Endothelial cell of umbilical vein (primary cell): Measurements from ENCODE around the gene P2RX1. TPM values are rescaled to one million over a fixed set of nuclear protein-coding genes. Genes with fewer than 3 reads are reported as not detected.

Experiments used
- BruUV-seq: library from RNA; stranded (reverse); fragments of 400-500 nt; replicated peaks from 2 replicates; lab custom pipeline; 2021; lab: Mats Ljungman, UMichigan
- CTCF ChIA-PET: fragments of 300-600, 350-600 bp; sonication (Branson Sonifier 250); formaldehyde crosslinking; loops from one replicate; lab custom pipeline; 2021; ENCODE audit warnings: antibody characterized with exemption, inconsistent platforms; lab: Charles Lee
- POLR2A ChIA-PET: fragments of 300-600, 350-600 bp; sonication (Branson Sonifier 250); formaldehyde crosslinking; loops from one replicate; lab custom pipeline; 2021; ENCODE audit warnings: antibody characterized with exemption, inconsistent platforms; lab: Charles Lee
- DNase-seq: peaks from one replicate; pipeline ENCODE4 v3.0.0-alpha.2; 2011; ENCODE audit warnings: low read depth, low spot score
- FAIRE-seq: peaks from 2 replicates; lab custom pipeline; 2011; peaks lifted over from hg19 to GRCh38; lab: Jason Lieb, UNC
- H2AFZ ChIP-seq: 2 replicates; pipeline ENCODE4 v1.6.0; 2012; ENCODE audit warnings: low read depth, low read length, control low read depth, inconsistent platforms
- H3K27ac ChIP-seq: 2 replicates; pipeline ENCODE4 v1.5.1; 2011; ENCODE audit warnings: low read depth, mild to moderate bottlenecking, control low read depth, low read length, moderate library complexity; ENCODE audit not compliant: insufficient read depth
- H3K27me3 ChIP-seq, 2 experiments: 2 replicates each; pipeline versions ENCODE4 v1.6.0 to v1.6.1; 2011; ENCODE audit warnings: low read length in 2 of 2, mixed read lengths in 1 of 2; ENCODE audit not compliant: control insufficient read depth in 2 of 2, insufficient read depth in 2 of 2
- H3K36me3 ChIP-seq, 2 experiments: 2 replicates in 1 of 2; 3 replicates in 1 of 2; pipeline ENCODE4 v1.5.1; 2011; ENCODE audit warnings: low read length in 2 of 2, mild to moderate bottlenecking in 1 of 2, moderate library complexity in 1 of 2; ENCODE audit not compliant: control insufficient read depth in 2 of 2, insufficient read depth in 2 of 2; ENCODE audit errors: extremely low read depth in 1 of 2
- H3K4me1 ChIP-seq: 3 replicates; pipeline ENCODE4 v1.5.1; 2011; ENCODE audit warnings: mild to moderate bottlenecking, low read length; ENCODE audit not compliant: control insufficient read depth, insufficient read depth; ENCODE audit errors: extremely low read depth
- H3K4me2 ChIP-seq: 2 replicates; pipeline ENCODE4 v1.6.1; 2011; ENCODE audit warnings: low read length, control low read depth, mixed read lengths; ENCODE audit not compliant: insufficient read depth
- H3K4me3 ChIP-seq, 3 experiments: fragments of 200-600 bp in 1 of 3; sonication (generic), shearing (Covaris generic) in 1 of 3; replicated peaks in 1 of 3; 2 replicates each; pipeline ENCODE4 v1.5.1; 2011 to 2016; ENCODE audit warnings: control low read depth in 3 of 3, low read length in 3 of 3, mild to moderate bottlenecking in 2 of 3, inconsistent platforms in 1 of 3, low read depth in 1 of 3, moderate library complexity in 1 of 3; ENCODE audit not compliant: insufficient read depth in 1 of 3
- H3K79me2 ChIP-seq: 2 replicates; pipeline ENCODE4 v1.6.0; 2012; ENCODE audit warnings: low read length, inconsistent platforms; ENCODE audit not compliant: control insufficient read depth, insufficient read depth
- H3K9ac ChIP-seq: replicated peaks from 2 replicates; pipeline ENCODE3; 2011; ENCODE audit warnings: low read length, control low read depth; ENCODE audit not compliant: insufficient read depth; ENCODE audit errors: extremely low read depth
- H3K9me1 ChIP-seq: replicated peaks from 3 replicates; pipeline ENCODE4 v1.6.0; 2011; ENCODE audit warnings: mild to moderate bottlenecking, low read length; ENCODE audit not compliant: control insufficient read depth, insufficient read depth; ENCODE audit errors: extremely low read depth
- H3K9me3 ChIP-seq: replicated peaks from 2 replicates; pipeline ENCODE4 v1.5.1; 2012; ENCODE audit warnings: low read length, inconsistent platforms; ENCODE audit not compliant: control insufficient read depth, insufficient read depth
- H4K20me1 ChIP-seq: replicated peaks from 2 replicates; pipeline ENCODE3; 2011; ENCODE audit warnings: mild to moderate bottlenecking, low read length; ENCODE audit not compliant: control insufficient read depth, insufficient read depth; ENCODE audit errors: extremely low read depth
- CTCF ChIP-seq, 2 donors: IDR thresholded peaks; 1 replicate in 1 of 2; 2 replicates in 1 of 2; pipeline ENCODE4 v1.5.1; 2011; ENCODE audit warnings: low read length in 2 of 2, mild to moderate bottlenecking in 2 of 2, moderate library complexity in 2 of 2, control low read depth in 1 of 2, inconsistent platforms in 1 of 2, low read depth in 1 of 2; ENCODE audit not compliant: insufficient read depth in 1 of 2; ENCODE audit errors: extremely low read depth in 1 of 2
- EZH2 ChIP-seq: IDR thresholded peaks from 2 replicates; pipeline ENCODE4 v1.6.1; 2012; ENCODE audit warnings: borderline replicate concordance, low read depth, mild to moderate bottlenecking, moderate library complexity, low read length, inconsistent platforms; ENCODE audit not compliant: severe bottlenecking
- FOS ChIP-seq: IDR thresholded peaks from 2 replicates; pipeline ENCODE4 v1.6.1; 2011; ENCODE audit warnings: mild to moderate bottlenecking, low read length, moderate library complexity, borderline replicate concordance; ENCODE audit not compliant: insufficient read depth
- GATA2 ChIP-seq: IDR thresholded peaks from 2 replicates; pipeline ENCODE4 v1.7.0; 2011; ENCODE audit warnings: low read depth, mild to moderate bottlenecking, moderate library complexity, mixed read lengths, low read length; ENCODE audit not compliant: insufficient read length, insufficient read depth
- JUN ChIP-seq: IDR thresholded peaks from 2 replicates; pipeline ENCODE4 v1.6.1; 2011; ENCODE audit warnings: borderline replicate concordance, low read depth; ENCODE audit not compliant: insufficient read length, insufficient read depth
- MAX ChIP-seq: IDR thresholded peaks from 2 replicates; pipeline ENCODE4 v1.6.1; 2011; ENCODE audit not compliant: insufficient read depth, insufficient read length
- MYC ChIP-seq: IDR thresholded peaks from one replicate; pipeline ENCODE4 v1.6.1; 2011; ENCODE audit warnings: mild to moderate bottlenecking, low read depth, low read length
- POLR2AphosphoS5 ChIP-seq: IDR thresholded peaks from 2 replicates; pipeline ENCODE4 v1.6.1; 2012; ENCODE audit warnings: low read depth, mild to moderate bottlenecking, control low read depth, low read length, moderate library complexity; ENCODE audit not compliant: insufficient read depth
- dilution Hi-C: fragments of 300-500 bp; cut with MboI; formaldehyde crosslinking; loops from one replicate; pipeline ENCODE4 v1.15.0; 2019; ENCODE audit warnings: low sequenced_read_pairs; ENCODE audit not compliant: extremely low pct_ligation_motif_present
- intact Hi-C: fragments of 100-400 bp; cut with micrococcal nuclease; formaldehyde crosslinking; loops from one replicate; pipeline ENCODE4 v1.10.0; 2022
- polyA plus RNA-seq, 4 experiments: library from polyadenylated mRNA; depleted of rRNA in 3 of 4; stranded (reverse) in 3 of 4; unstranded in 1 of 4; fragments of >200 nt; gene quantifications; 2 replicates each; pipeline versions ENCODE4 v1.2.1 to v1.2.3, GENCODE V29; 2011 to 2012; ENCODE audit warnings: missing spikeins in 1 of 4
- total RNA-seq: library from RNA; stranded (reverse); gene quantifications from 2 replicates; pipeline ENCODE4 v1.2.3, GENCODE V29; 2021

P2RX1 gene
- total and polyA plus RNA-seq, 2 donors (not counting 3 experiments of a cell fraction or from before 2014, with no cell fraction given) = not detected

GRCh38 chr17:3903051-3903825 lies 13.0 kb downstream of the P2RX1 start:
- CTCF ChIA-PET = interaction anchor here (0.7 to 5.0 kb wide), 2 partner anchors 10 to 166 kb away, joined by 3 to 39 read pairs; no protein-coding TSS in a partner anchor
- TF ChIP-seq MYC (no peak), GATA2 (no peak), POLR2AphosphoS5 (no peak), FOS (no peak), MAX (no peak), CTCF (IDR thresholded peaks at IDR 0.05; ENCODE audit: extremely low read depth in 1 of 2, insufficient read depth in 1 of 2, low read depth in 1 of 2, low read length in 2 of 2) (no peak), JUN (no peak), EZH2 (no peak)
- H4K20me1 ChIP-seq = no peaks in the 10 kb centered on the region
- dilution Hi-C loops = no loop called here
- no peaks in the 10 kb centered on the region for H3K79me2 ChIP-seq
- no peak overlapping the region for H3K9ac ChIP-seq
- POLR2A ChIA-PET = no interaction called here
- BruUV-seq = no TSS peak
- H3K4me2 ChIP-seq = no peak overlapping the region
- DNase-seq (no peak), FAIRE-seq (no peak)
- intact Hi-C loops = no loop called here
- no peaks in the 10 kb centered on the region for H3K36me3 ChIP-seq
- no peak overlapping the region for H2AFZ ChIP-seq
- H3K4me1 ChIP-seq = no peaks in the 10 kb centered on the region
- no peak overlapping the region for H3K4me3 ChIP-seq
- H3K27me3 ChIP-seq = no peaks in the 10 kb centered on the region
- H3K9me1 ChIP-seq = no peaks in the 10 kb centered on the region
- no peak overlapping the region for H3K27ac ChIP-seq
- no peaks in the 10 kb centered on the region for H3K9me3 ChIP-seq
